Upper lobe of right lung (tissue), 1 donor: ENCODE measurements around the gene ZNF106. TPM values are rescaled to one million over a fixed set of nuclear protein-coding genes. Genes with fewer than 3 reads are reported as not detected.

Source experiments
- ATAC-seq: fragments of 200-7000 bp; cut with Tn5 transposase; one replicate; pipeline ENCODE4 v1.9.1; 2020; ENCODE audit warnings: mild to moderate bottlenecking, moderate library complexity
- DNase-seq: peaks from one replicate; pipeline ENCODE4 v3.0.0-alpha.2; 2020
- H3K27ac ChIP-seq: fragments of 200-600 bp; one replicate; pipeline ENCODE4 v1.8.0; 2022
- H3K27me3 ChIP-seq: fragments of 200-600 bp; one replicate; pipeline ENCODE4 v1.8.0; 2022; ENCODE audit warnings: mild to moderate bottlenecking
- H3K36me3 ChIP-seq: fragments of 200-600 bp; one replicate; pipeline ENCODE4 v1.8.0; 2022
- H3K4me1 ChIP-seq: fragments of 200-600 bp; one replicate; pipeline ENCODE4 v1.8.0; 2022
- H3K4me3 ChIP-seq: fragments of 200-600 bp; one replicate; pipeline ENCODE4 v1.8.0; 2022; ENCODE audit warnings: mild to moderate bottlenecking
- H3K9me3 ChIP-seq: fragments of 200-600 bp; one replicate; pipeline ENCODE4 v1.8.0; 2022
- intact Hi-C: fragments of 100-400 bp; cut with DNase I; formaldehyde crosslinking; loops from one replicate; pipeline ENCODE4 v1.11.0; 2022
- total RNA-seq: library from RNA; stranded (reverse); fragmentation: NEBNext Ultra II Directional; extraction: Animal tissue kit (Norgen Biotek cat#: 25700); gene quantifications from one replicate; pipeline ENCODE4 v1.2.1, GENCODE V29; 2021
- TF ChIP-seq, protein P1 (sequence below): fragments of 200-600 bp; IDR thresholded peaks from one replicate; pipeline ENCODE4 v1.8.0; 2022; ENCODE audit warnings: antibody characterized with exemption
- donor health status: DM: no; HTN: yes; CAD: no; lungs with severe emphysema.

Gene ZNF106
- total RNA-seq, 1 donor from 2014 or later, result 118 TPM

DNA sequence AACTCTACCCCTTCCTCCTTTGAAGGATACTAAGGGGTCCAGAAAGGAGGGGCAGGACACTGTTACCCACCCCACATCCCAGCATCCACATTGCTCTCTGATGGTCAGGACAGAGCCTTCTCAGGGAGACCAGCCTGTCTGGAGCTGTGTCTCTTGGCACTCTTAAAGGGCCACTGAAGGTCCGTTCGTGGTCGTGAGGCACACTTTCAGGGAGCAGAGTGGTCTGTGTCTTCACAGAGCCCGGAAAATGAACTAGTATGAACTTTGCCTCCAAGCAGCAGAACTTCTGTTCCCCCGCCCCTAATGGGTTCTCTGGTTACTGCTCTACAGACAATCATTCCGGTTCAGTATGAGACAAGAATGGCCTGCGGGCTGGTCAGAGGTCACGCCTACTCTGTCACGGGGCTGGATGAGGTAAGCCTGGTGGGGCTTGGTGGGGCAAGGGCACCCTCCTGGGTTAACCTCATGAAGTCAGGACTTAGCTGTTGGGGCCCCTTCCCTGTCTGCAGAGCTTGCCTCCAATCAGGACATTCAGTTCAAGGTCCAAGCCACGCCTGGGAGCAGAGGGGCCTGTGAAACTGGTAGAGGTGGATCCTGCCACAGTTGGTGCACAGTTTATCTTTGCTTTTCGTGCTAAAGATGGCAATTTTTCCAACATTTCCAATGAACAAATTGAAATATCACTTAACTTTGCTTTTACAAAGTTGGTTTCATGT, 98.5 kb downstream of the ZNF106 start:
- Histone ChIP-seq H3K9me3 (no peaks in the 10 kb centered on the region), H3K4me1 (no peaks in the 10 kb centered on the region), H3K27ac (no peak overlapping the region), H3K27me3 (no peaks in the 10 kb centered on the region), H3K4me3 (no peak overlapping the region), H3K36me3 (peaks cover 12% of the 10 kb centered on the region)
- TF ChIP-seq, protein P1, sequence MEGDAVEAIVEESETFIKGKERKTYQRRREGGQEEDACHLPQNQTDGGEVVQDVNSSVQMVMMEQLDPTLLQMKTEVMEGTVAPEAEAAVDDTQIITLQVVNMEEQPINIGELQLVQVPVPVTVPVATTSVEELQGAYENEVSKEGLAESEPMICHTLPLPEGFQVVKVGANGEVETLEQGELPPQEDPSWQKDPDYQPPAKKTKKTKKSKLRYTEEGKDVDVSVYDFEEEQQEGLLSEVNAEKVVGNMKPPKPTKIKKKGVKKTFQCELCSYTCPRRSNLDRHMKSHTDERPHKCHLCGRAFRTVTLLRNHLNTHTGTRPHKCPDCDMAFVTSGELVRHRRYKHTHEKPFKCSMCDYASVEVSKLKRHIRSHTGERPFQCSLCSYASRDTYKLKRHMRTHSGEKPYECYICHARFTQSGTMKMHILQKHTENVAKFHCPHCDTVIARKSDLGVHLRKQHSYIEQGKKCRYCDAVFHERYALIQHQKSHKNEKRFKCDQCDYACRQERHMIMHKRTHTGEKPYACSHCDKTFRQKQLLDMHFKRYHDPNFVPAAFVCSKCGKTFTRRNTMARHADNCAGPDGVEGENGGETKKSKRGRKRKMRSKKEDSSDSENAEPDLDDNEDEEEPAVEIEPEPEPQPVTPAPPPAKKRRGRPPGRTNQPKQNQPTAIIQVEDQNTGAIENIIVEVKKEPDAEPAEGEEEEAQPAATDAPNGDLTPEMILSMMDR, result no peak
- intact Hi-C loops, result no loop called here
- no peak for DNase-seq
- peak; percentile 48 for ATAC-seq

DNA sequence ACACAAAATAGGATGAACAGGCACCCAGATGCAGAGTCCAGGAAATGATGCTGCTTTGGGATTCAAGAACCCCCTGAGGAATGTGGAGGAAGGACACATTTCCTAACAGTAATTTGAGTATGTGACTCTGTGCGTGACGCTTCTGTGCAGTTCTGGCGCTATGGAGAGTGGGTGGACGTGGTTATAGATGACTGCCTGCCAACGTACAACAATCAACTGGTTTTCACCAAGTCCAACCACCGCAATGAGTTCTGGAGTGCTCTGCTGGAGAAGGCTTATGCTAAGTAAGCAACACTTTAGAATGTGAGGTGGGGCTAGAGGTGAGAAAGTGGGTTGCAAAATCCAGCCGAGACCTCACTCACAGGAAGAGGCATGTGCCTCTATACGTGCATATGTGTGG, 103.3 kb downstream of the ZNF106 start:
- DNase-seq, result no peak
- no peaks in the 10 kb centered on the region for H3K27me3 ChIP-seq
- TF ChIP-seq, protein P1, result no peak
- H3K4me3 ChIP-seq, result no peak overlapping the region
- no peak overlapping the region for H3K27ac ChIP-seq
- intact Hi-C loops, result no loop called here
- peaks cover 5% of the 10 kb centered on the region for H3K4me1 ChIP-seq
- H3K36me3 ChIP-seq, result peaks cover 15% of the 10 kb centered on the region
- ATAC-seq, result peak; percentile 59
- no peaks in the 10 kb centered on the region for H3K9me3 ChIP-seq

DNA sequence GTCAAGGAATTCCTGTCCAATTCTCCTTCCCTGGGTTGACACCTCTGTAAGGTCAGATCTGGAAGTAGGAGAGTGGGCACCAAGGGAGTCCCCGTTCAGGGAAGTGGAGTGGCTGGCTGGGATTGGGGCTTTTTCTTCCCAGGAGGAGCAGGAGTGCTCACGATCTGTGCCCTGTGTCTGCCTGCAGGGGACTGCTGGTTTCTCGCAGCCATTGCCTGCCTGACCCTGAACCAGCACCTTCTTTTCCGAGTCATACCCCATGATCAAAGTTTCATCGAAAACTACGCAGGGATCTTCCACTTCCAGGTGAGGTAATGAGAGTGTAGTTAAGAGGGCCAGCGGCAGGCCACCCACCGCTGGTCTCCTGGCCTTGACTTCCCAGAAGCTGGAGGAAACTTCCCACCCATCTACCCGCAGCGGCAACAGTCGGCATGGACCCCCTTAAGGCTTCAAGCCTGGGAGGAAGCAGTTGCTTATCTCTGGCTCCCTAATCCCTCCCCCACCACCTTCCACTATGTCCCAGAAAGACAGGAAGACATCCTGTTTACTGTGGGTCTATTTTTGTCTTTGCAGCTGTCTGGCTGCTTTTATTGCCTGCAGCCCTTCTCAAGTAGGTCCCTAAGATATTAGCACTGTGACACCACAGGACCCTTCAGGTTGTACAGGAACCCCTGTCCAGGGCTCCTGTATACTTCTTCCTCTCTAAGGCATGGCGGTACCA, 104.8 kb downstream of the ZNF106 start:
- intact Hi-C loops, result no loop called here
- no peaks in the 10 kb centered on the region for H3K9me3 ChIP-seq
- TF ChIP-seq, protein P1, result no peak
- peak; percentile 52 for DNase-seq
- H3K4me1 ChIP-seq, result peaks cover 5% of the 10 kb centered on the region
- H3K36me3 ChIP-seq, result peaks cover 15% of the 10 kb centered on the region
- no peak overlapping the region for H3K27ac ChIP-seq
- ATAC-seq, result peak; percentile 27
- H3K27me3 ChIP-seq, result no peaks in the 10 kb centered on the region
- H3K4me3 ChIP-seq, result no peak overlapping the region

DNA sequence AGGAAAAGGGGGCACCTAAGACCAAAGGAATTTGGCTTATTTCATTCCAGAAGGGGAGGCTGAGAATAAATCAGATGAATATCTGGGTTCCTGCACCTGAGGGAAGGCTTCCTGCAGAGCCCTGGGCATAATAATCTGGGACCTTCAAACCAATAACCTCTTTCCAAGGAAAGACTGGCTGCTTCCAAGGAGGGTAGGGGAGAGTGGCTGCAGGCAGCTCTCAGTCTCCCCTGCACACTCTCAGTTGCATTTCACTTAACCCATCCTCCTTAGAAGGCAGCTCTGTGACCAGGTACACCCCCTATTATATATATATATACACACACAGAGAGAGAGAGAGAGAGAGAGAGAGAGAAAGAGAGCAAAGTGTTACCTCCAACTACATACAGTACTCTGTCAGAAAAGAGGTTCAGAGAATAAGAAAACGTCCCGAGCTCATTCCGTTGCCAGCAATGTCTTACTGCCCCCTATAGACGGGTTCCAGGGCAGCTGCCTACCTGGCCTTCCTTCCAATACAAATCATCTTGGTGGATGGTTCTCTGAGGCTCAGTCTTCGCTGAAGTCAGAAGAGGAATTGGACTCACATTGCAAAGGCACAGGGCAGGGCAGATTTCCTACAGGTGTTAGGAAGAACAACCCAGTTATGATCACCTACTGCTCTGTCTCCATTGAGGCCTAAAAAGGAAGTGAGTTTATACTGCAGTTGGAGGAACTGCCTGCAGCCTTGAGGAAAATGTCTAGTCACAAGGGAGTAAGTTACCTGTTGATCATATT, 105.5 kb downstream of the ZNF106 start:
- H3K4me1 ChIP-seq, result peaks cover 5% of the 10 kb centered on the region
- intact Hi-C loops, result no loop called here
- DNase-seq, result peak; percentile 13
- H3K27me3 ChIP-seq, result no peaks in the 10 kb centered on the region
- ATAC-seq, result peak; percentile 50
- TF ChIP-seq, protein P1, result peak; percentile 36
- no peaks in the 10 kb centered on the region for H3K9me3 ChIP-seq
- H3K4me3 ChIP-seq, result no peak overlapping the region
- H3K36me3 ChIP-seq, result peaks cover 15% of the 10 kb centered on the region
- H3K27ac ChIP-seq, result no peak overlapping the region

DNA sequence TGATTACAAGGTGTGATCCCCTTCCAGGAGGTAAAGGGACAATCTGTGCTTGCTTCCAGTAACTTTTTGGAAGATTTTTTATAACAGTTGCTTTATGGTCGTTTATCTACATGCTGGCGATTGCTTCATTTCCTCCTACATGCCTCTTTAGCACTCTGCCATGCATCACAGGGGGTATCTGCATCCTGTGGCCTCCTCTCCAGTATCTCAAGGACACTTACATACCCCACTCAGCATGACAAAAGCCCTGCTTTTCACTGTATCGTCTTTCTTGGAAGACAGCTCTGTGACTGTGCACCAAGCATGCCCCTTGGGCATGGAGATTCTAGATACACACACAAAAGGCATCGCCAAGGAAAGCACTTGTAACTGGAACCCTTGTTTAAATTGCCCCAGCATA, 106.3 kb downstream of the ZNF106 start:
- no peaks in the 10 kb centered on the region for H3K27me3 ChIP-seq
- peaks cover 5% of the 10 kb centered on the region for H3K4me1 ChIP-seq
- H3K36me3 ChIP-seq, result peaks cover 14% of the 10 kb centered on the region
- ATAC-seq (no peak), DNase-seq (no peak)
- intact Hi-C loops, result no loop called here
- TF ChIP-seq, protein P1, result no peak
- H3K4me3 ChIP-seq, result no peak overlapping the region
- H3K9me3 ChIP-seq, result no peaks in the 10 kb centered on the region
- H3K27ac ChIP-seq, result no peak overlapping the region
